GM19467 (cell line): ENCODE measurements around the gene SMIM28.

Experiments used
- ATAC-seq: cut with Tn5 transposase; IDR thresholded peaks from one replicate; pipeline ENCODE4 v1.9.1; 2021; ENCODE audit warnings: mild to moderate bottlenecking, moderate library complexity; ENCODE audit not compliant: unreplicated experiment

SMIM28 gene

GRCh38 chr6:138427701-138428100 is 50.0 kb downstream of the SMIM28 start:
- no peak for ATAC-seq

GRCh38 chr6:138428944-138429598 is 51.4 kb downstream of the SMIM28 start:
- peak; percentile 51 for ATAC-seq

- no peak for ATAC-seq
These were observed 52.1 kb downstream of the SMIM28 start for GRCh38 chr6:138429761-138430160.

GRCh38 chr6:138430361-138431145 is 52.8 kb downstream of the SMIM28 start:
- no peak for ATAC-seq

- ATAC-seq = no peak
These were observed 53.8 kb downstream of the SMIM28 start for GRCh38 chr6:138431256-138432062.

GRCh38 chr6:138432063-138432356 is 54.3 kb downstream of the SMIM28 start:
- ATAC-seq = no peak
